ENCODE measurements around the gene ZDHHC7.

DNA sequence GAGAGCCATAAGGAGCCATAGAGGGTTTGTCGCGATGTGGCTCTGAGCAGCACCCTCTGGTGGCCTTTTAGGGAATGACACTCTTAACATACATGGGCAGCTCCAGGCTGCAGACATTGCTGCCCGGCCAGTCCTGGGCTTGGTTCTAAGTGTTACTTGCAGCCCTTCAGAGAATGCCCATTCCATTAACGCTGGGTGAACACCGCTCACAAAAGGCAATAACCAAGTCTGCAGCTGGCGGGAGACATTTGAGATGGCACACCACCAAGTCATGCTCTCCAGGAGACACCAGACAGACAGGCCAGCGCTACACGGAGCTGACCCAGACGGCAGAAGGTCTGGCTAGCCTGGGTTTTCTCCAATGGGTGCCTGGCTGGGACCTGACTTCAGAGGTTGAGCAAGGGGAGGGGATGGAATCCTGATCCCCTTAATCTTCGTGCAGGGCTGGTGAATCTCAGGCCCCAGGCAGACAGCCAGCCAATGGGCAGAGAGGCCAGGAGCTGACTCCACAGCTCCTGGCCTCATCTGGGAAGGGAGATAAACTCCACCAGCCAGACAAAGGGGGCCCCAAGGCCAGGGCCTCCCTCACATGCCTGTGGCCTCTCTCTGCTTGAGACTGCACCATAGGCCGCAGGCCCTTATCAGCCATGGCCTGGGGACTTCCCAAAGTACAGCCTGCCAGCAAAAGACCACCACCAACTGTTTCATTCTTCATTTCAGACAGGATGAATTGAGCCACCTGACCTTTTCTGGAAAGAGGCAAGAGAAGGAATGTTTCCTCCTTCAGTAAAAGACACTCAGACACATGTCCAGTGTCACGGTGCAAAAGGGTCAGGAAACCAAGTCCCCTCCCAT, 58.8 kb downstream of the ZDHHC7 start:
- TF ChIP-seq, protein P1, sequence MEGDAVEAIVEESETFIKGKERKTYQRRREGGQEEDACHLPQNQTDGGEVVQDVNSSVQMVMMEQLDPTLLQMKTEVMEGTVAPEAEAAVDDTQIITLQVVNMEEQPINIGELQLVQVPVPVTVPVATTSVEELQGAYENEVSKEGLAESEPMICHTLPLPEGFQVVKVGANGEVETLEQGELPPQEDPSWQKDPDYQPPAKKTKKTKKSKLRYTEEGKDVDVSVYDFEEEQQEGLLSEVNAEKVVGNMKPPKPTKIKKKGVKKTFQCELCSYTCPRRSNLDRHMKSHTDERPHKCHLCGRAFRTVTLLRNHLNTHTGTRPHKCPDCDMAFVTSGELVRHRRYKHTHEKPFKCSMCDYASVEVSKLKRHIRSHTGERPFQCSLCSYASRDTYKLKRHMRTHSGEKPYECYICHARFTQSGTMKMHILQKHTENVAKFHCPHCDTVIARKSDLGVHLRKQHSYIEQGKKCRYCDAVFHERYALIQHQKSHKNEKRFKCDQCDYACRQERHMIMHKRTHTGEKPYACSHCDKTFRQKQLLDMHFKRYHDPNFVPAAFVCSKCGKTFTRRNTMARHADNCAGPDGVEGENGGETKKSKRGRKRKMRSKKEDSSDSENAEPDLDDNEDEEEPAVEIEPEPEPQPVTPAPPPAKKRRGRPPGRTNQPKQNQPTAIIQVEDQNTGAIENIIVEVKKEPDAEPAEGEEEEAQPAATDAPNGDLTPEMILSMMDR (conservative IDR thresholded peaks at IDR 0.05 in 1 of 2, IDR thresholded peaks at IDR 0.05 in 1 of 2; ENCODE audit: low read depth in 1 of 2, low read length in 2 of 2), result peak; percentile 78 to 90
- TF ChIP-seq EZH2 (IDR thresholded peaks at IDR 0.05; ENCODE audit: low read length, missing control alignments), result no peak
